Adipocyte (in vitro differentiated cells): Measurements from ENCODE around the gene TSSK6.
"Not testable (repeated sequence)": the region's sequence is repeated elsewhere in the genome, so short reads cannot be mapped to it uniquely, and the experiment has no call there.

Experiments
- DNase-seq: peaks from one replicate; pipeline ENCODE4 v3.0.0-alpha.2; 2015; ENCODE audit warnings: low read depth
- H3K27me3 ChIP-seq: replicated peaks from 2 replicates; pipeline ENCODE4 v1.7.0; 2013; ENCODE audit warnings: mild to moderate bottlenecking, low read length, moderate library complexity; ENCODE audit not compliant: control insufficient read depth, insufficient read depth
- H3K36me3 ChIP-seq: 2 replicates; pipeline ENCODE4 v1.7.0; 2013; ENCODE audit warnings: low read length, mild to moderate bottlenecking, moderate library complexity; ENCODE audit not compliant: control insufficient read depth, insufficient read depth, severe bottlenecking
- H3K4me1 ChIP-seq: 2 replicates; pipeline ENCODE4 v1.7.0; 2013; ENCODE audit warnings: mild to moderate bottlenecking, low read length, moderate library complexity; ENCODE audit not compliant: control insufficient read depth, insufficient read depth
- H3K4me3 ChIP-seq: 2 replicates; pipeline ENCODE4 v1.7.0; 2013; ENCODE audit warnings: mild to moderate bottlenecking, low read length, moderate library complexity
- H3K9ac ChIP-seq: 2 replicates; pipeline ENCODE4 v1.7.0; 2013; ENCODE audit warnings: mild to moderate bottlenecking, low read length, moderate library complexity
- H3K9me3 ChIP-seq: 2 replicates; pipeline ENCODE4 v1.7.0; 2013; ENCODE audit warnings: mild to moderate bottlenecking, low read length, moderate library complexity; ENCODE audit not compliant: control insufficient read depth

Gene TSSK6

GRCh38 chr19:19475849-19476828 lies 39.2 kb downstream of the TSSK6 start:
- Histone ChIP-seq H3K4me3 (no peak overlapping the region), H3K9me3 (no peaks in the 10 kb centered on the region), H3K9ac (no peak overlapping the region), H3K36me3 (peaks cover 15% of the 10 kb centered on the region), H3K27me3 (no peaks in the 10 kb centered on the region), H3K4me1 (no peaks in the 10 kb centered on the region)
- DNase-seq = no peak

- no peak for DNase-seq
- peaks cover 10% of the 10 kb centered on the region for H3K36me3 ChIP-seq
Observed at GRCh38 chr19:19475015-19475765, 40.2 kb downstream of the TSSK6 start.

GRCh38 chr19:19472106-19472505 lies 43.2 kb downstream of the TSSK6 start:
- not testable (repeated sequence) for H3K27me3 ChIP-seq, H3K4me1 ChIP-seq, DNase-seq, H3K9ac ChIP-seq, H3K4me3 ChIP-seq
- peaks cover 24% of the 10 kb centered on the region for H3K9me3 ChIP-seq
- peaks cover 27% of the 10 kb centered on the region for H3K36me3 ChIP-seq

More at GRCh38 chr19:19475015-19475765, 40.2 kb downstream of the TSSK6 start:
- no peak overlapping the region for H3K9ac ChIP-seq
- H3K27me3 ChIP-seq = no peaks in the 10 kb centered on the region
- H3K4me1 ChIP-seq = no peaks in the 10 kb centered on the region
- no peak overlapping the region for H3K4me3 ChIP-seq
- no peaks in the 10 kb centered on the region for H3K9me3 ChIP-seq

- H3K4me3 ChIP-seq = no peak overlapping the region
- H3K9me3 ChIP-seq = peaks cover 24% of the 10 kb centered on the region
- H3K27me3 ChIP-seq = no peaks in the 10 kb centered on the region
- H3K36me3 ChIP-seq = peaks cover 29% of the 10 kb centered on the region
- DNase-seq = no peak
- no peaks in the 10 kb centered on the region for H3K4me1 ChIP-seq
- no peak overlapping the region for H3K9ac ChIP-seq
Observed at GRCh38 chr19:19471682-19472081, 43.7 kb downstream of the TSSK6 start.

GRCh38 chr19:19470579-19470978 lies 44.8 kb downstream of the TSSK6 start:
- H3K9me3 ChIP-seq = peaks cover 24% of the 10 kb centered on the region
- no peaks in the 10 kb centered on the region for H3K27me3 ChIP-seq
- no peak overlapping the region for H3K4me3 ChIP-seq
- no peak for DNase-seq
- H3K9ac ChIP-seq = no peak overlapping the region
- H3K4me1 ChIP-seq = no peaks in the 10 kb centered on the region
- H3K36me3 ChIP-seq = peaks cover 41% of the 10 kb centered on the region

GRCh38 chr19:19468424-19469050 lies 46.8 kb downstream of the TSSK6 start:
- Histone ChIP-seq H3K9me3 (peaks cover 24% of the 10 kb centered on the region), H3K36me3 (peaks cover 45% of the 10 kb centered on the region)

GRCh38 chr19:19466201-19466600 lies 49.1 kb downstream of the TSSK6 start:
- H3K9me3 ChIP-seq = peaks cover 24% of the 10 kb centered on the region

More at GRCh38 chr19:19468424-19469050, 46.8 kb downstream of the TSSK6 start:
- peaks cover 14% of the 10 kb centered on the region for H3K4me1 ChIP-seq
- no peak overlapping the region for H3K9ac ChIP-seq
- peak overlapping the region; percentile 25 for H3K4me3 ChIP-seq
- no peaks in the 10 kb centered on the region for H3K27me3 ChIP-seq
- no peak for DNase-seq

GRCh38 chr19:19465436-19466070 lies 49.8 kb downstream of the TSSK6 start:
- H3K9me3 ChIP-seq = peaks cover 24% of the 10 kb centered on the region
- DNase-seq = no peak
- no peak overlapping the region for H3K9ac ChIP-seq
- H3K27me3 ChIP-seq = no peaks in the 10 kb centered on the region
- H3K4me1 ChIP-seq = peaks cover 44% of the 10 kb centered on the region
- H3K4me3 ChIP-seq = no peak overlapping the region
- H3K36me3 ChIP-seq = peaks cover 37% of the 10 kb centered on the region

More at GRCh38 chr19:19466201-19466600, 49.1 kb downstream of the TSSK6 start:
- DNase-seq = no peak
- Histone ChIP-seq H3K36me3 (peaks cover 37% of the 10 kb centered on the region), H3K4me3 (no peak overlapping the region), H3K27me3 (no peaks in the 10 kb centered on the region), H3K4me1 (peaks cover 37% of the 10 kb centered on the region), H3K9ac (no peak overlapping the region)

GRCh38 chr19:19464339-19465098 lies 50.8 kb downstream of the TSSK6 start:
- Histone ChIP-seq H3K9ac (peak overlapping the region; percentile 68), H3K4me3 (no peak overlapping the region), H3K27me3 (no peaks in the 10 kb centered on the region), H3K36me3 (peaks cover 37% of the 10 kb centered on the region), H3K4me1 (peaks cover 54% of the 10 kb centered on the region), H3K9me3 (peaks cover 22% of the 10 kb centered on the region)
- DNase-seq = peak; percentile 36
